ENCODE results near the gene STOM.

STOM gene

DNA sequence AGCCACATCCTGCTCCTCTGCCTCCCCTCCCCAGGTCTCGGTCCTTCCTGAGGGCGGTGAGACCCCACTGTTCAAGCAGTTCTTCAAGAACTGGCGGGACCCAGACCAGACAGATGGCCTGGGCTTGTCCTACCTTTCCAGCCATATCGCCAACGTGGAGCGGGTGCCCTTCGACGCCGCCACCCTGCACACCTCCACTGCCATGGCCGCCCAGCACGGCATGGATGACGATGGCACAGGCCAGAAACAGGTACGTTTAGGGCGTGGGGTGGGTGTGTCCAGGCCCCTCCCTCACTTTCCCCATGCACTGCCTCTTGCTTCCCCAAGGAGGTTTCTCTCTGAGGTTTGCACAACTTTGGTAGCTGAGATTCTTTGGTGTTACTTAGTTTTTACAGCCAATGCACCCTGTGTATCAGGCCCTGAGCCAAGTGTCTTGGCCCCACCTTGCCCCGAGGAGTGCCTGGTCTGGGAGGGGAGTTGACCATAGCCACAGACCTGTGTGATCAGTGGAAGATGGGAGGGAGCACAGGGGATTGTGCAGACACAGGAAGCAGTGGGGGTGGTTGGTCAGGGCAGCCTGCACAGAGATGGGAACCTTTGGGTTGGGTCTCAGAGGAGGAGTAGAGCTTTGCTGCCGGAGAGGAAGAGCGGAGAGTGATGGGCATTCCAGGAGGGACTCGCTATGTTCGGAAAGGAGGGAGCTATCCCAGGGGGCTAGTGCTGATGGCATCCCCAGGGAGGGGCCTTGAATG, 51.2 kb downstream of the STOM start:
- DNase-seq: no peak

DNA sequence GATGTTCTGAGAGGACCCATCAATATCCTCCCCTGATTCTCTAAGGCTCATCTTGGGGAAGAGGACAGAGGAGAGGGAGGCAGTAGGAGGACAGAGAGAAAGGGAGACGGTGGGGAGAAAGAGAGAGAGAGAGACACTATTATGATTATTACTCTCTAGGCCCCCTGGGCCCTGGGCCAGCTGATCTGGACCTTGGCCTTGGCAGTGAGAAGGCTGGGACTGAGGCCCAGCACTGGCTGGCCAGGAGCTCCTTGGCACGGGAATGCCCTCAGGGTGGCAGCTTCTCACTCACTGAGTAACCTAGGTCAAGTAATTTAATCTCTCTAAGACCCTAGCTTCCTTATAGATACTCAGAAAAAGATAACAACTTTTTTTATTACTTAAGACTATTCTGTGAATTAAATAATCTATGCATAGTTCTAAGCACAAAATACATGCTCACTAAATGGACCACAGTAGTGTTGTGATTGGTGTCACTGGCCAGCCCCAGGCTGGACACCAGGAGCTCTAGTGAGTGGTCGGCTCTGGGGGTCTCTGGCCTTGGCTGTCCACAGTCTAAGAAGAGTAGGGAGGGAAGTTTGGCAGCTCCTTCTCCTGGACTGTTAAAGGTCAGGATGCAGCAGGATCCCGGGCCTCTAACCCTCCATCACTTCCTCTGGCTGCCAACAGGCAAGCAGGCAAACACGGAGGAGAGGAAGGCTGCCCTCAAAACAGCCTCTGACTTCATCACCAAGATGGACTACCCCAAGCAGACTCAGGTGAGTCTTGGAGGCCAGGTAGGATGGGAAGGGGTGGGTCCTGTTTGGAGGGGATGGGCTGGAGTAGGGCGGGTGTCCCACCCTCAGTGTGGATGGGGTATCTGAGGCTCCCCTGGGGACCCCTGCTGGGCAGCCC, 52.1 kb downstream of the STOM start:
- DNase-seq: no peak

DNA sequence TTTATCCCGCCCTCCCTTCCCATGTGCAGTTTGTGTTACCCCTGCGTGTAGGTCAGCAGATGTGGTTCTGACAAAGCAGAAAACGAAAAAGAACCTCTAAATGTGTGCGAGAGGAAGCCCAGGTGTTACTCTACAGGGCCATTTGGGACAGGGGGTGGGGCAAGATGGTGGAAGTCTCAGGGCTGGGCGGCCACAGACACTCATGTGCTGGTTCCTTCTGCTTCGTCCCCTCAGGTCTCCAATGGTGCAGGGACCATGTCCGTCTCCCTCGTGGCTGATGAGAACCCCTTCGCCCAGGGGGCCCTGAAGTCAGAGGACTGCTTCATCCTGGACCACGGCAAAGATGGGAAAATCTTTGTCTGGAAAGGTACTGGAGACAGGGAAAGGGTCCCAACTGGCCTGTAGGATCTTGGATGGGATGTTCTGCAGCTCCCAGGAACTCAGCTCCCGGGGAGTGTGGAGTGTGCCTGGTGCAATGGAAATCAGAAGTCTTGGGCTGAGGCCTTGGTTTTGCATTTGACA, 53.1 kb downstream of the STOM start:
- DNase-seq: no peak

DNA sequence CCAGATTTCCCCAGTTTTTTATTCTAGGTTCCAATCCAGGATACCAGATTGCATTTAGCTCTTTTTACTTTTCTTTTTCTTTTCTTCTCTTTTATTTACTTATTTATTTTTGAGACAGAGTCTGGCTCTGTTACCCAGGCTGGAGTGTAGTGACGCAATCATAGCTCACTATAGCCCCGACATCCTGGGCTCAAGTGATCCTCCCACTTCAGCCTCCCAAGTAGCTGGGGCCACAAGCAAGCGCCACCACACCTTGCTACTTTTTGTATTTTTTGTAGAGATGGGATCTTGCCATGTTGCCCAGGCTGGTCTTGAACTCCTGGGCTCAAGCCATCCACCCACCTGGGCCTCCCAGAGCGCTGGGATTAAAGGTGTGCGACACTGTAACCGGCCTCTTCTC, 53.7 kb downstream of the STOM start:
- DNase-seq: no peak

DNA sequence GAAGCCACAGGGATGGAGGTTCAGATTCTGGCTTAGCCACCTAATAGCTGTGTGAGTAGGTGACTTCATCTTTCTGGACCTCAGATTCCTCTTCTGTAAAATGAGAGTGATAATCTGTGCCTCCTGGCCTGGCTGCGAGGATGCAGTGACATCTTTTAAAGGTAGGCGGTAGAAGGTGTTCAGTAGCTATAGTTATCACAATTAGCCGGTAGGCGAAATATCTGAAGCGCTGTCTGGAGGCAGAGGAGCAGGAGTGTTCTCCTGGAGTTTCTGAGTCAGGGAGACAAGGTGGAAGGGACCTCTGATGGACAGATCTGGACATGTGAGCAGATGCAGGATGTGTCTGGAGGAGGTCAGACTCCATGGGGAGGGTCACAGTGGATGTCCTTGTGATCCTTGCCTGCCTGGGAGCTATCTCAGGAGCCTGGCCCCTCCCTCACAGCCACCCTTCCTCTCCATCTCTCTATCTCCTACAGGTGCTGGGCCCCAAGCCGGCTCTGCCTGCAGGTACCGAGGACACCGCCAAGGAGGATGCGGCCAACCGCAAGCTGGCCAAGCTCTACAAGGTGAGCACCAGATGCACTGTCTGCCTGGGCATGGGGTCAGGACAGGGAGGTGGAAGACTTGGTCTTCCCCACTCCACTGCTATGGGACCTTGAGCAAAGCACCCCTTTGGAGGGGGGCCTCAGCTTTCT, 56.4 kb downstream of the STOM start:
- DNase-seq: no peak

DNA sequence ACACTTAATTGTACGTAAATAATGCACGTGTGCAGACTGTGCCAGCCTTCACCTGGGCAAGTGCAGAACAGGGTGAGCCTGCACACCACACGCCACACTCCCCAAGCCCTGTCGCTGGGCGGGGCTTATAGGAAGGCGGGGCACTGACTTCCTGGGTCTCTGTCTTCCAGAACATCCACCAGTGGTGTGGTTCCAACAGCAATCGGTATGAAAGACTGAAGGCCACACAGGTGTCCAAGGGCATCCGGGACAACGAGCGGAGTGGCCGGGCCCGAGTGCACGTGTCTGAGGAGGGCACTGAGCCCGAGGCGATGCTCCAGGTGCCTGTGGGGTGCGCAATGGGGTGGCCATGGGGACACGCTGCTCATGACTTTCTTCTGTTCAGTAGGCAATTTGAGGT, 57.9 kb downstream of the STOM start:
- DNase-seq: no peak

DNA sequence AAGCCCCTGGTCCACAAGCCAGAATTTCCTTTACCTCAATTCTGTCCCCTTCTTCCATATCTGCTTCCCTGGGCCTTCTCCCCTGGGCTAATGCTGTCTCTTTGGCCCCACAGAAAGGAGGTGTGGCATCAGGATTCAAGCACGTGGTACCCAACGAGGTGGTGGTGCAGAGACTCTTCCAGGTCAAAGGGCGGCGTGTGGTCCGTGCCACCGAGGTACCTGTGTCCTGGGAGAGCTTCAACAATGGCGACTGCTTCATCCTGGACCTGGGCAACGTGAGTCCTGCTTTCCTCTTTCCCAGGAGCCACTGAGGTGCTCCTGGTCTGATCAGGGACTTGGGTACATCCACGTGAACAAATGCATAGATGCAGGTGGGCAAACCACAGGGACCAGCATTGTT, 59.5 kb downstream of the STOM start:
- DNase-seq: no peak

DNA sequence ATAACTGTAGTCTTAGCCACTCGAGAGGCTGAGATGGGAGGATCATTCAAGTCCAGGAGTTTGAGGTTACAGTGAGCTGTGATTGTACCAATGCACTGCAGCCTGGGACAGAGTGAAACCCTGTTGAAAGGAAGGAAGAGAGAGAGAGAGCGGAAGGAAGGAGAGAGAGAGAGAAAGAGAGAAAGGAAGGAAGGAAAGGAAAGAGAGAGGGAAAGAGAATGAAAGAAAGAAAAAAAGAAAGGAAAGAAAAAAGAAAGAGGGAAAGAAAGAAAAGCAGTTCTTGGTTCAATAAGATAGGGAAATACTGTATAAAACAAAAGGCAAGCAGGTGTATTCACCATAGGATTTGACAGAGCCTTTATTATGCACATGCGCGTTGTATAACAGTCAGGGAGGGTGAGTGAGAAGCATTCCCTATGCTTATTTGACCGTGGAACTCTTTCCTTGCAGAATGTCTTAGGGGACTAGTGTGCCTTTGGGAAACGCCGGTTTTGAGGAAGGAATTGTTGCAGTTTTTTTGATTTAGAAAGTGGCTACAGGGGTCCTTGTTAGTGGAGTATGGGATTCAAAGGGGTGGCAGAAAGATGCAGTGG, 60.1 kb downstream of the STOM start:
- DNase-seq: no peak

DNA sequence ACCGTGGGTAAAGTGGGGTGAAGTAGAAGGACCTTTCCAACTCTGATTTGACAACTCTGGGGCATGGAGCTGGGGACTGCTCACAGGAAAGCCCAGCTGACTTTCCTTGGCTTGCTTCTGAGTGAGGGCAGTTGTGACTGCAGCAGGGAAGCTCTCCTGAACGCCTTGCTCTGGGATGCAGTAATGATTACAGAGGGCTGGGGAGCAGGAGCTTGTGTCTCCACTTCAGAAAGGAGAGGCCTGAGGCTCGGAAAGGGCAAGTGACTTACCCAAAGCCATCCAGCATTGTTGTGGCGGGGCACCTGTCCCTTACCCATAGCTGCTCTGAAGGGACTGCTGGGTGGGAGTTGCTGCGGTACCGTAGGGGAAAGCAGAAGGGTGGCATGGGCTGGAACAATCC, 60.9 kb downstream of the STOM start:
- no peak for DNase-seq

DNA sequence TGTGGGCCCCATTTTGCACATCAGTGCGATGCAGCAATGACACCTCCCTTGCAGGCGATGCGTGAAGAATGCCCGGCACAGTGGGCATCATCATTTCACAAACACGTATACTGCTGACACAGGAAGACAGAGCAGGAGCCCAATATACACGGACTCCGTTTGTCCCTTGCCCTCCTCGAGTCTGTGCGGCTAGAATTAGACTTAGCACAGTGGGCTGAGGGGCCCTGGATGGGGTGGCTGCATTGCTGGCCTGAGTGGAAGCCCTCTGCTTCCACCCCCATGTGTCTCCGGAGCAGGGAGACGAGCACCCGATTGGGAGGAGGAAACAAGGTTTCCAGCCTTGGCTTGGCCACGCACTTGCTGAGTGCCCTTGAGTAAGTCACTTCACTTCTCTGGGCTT, 61.3 kb downstream of the STOM start:
- DNase-seq: no peak

DNA sequence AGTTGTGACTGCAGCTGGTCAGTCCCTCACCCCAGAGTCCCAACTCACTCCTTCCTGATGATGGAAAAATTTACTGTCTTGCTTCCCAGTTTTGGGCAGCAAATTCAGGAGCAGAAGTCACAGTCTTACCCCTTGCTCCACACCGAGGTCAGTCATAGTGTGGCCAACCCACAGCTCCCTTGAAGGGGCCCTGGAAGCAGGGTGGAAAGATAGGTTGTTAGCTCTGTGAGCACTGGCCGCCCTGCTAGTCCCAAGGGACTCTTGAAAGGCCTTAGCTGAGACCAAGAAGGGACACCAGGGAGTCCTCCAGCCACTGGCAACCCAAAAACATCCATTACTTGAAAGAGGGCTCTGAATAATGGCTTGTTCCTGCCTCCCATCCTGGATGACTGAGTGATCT, 62.1 kb downstream of the STOM start:
- DNase-seq: no peak

DNA sequence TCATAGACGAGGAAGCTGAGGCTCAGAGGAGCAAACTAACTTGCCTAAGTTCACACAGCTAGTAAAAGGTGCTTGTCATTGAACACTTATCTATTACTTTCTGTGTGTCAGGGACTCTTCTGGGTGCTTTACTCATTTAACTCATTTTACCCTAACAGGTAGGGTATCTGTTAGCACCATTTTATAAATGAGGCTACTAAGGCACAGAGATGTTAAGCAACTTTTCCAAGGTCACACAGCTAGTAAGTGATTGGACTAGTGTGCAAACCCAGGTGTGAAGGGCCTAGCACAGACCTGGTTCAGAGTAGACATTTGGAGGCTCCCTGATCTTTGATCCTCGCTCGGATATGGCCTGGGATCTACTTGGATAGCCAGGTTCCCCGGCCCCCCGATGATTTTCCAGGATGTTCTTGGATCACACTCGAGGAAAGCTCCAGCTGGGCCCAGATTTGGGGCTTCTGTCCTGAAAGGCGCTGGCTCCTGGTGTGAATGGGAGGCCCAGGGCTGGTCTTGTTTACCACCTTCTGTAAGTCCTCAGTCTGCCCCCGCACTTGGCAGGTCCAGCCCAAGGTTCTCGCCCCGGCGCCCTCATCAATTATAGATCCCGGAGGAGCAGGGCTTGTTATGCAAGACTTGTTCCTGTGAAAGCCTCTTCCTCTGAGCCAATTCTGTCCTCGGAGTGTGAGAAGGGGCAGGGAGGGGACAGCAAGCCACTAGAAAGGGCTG, 64.6 kb downstream of the STOM start:
- DNase-seq: no peak

DNA sequence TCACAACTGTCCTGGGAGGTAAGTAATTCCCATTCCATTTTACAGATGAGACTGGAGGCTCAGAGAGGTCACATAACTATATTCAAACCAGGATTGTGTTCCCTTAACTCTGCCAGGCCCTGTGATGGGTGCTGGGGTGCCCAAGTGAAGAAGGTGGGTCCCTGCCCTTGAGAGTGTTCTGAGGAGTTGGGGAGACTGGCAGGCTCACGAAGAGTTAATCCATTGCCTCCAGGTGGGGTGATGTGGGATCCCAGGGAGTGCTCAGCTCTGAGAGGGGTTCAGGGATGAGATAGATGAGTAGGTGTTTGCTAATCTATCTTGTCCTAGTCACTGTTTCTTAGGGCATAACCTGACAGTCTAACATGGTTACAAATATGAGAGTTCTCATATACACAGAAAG, 65.3 kb downstream of the STOM start:
- no peak for DNase-seq

DNA sequence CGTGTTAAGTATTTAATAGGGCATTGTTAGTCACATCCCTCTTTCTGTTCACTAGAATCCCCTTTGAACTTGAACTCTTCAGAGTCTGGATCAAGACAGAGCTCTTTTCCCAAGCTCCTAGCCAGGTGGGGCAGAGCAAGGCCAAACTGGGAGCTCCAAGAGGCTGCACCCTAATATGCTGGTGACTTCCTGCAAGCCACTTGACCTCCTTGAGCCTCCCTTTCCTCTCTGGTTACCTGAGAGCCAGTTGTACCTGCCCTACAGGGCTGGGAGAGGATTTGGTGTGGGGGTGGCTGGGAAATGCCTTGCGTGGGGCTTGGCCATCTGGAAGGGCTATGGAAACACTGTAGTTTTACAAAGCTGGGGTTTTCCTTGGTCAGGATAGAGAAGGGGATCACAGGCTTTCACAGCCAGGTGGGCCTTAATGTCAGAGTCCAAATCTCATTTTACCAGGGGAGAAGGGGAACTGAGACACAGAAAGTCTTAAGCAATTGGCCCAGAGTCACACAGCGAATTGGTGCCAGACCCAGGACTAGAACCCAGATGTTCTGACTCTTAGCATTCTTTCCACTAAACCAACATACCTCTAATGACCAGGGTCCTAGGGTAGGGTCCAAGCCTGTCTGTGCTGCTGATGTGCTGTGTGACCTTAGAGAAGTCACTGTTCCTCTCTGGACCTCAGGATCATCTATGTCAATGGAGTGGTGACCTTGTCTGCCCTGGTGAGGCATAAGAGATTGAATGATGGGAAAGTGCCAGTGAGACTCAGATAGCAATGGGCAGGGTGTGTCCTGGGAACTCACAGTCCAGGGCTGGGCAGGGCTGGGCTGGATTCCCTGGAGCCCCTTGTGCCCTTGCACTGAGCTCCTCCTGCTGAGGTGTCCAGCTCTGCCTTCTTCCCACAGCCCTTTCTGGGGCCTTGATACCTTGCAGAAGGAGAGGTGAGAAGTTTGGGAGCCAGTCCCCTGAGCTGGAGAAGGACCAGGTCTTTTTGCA, 66.3 kb downstream of the STOM start:
- no peak for DNase-seq

DNA sequence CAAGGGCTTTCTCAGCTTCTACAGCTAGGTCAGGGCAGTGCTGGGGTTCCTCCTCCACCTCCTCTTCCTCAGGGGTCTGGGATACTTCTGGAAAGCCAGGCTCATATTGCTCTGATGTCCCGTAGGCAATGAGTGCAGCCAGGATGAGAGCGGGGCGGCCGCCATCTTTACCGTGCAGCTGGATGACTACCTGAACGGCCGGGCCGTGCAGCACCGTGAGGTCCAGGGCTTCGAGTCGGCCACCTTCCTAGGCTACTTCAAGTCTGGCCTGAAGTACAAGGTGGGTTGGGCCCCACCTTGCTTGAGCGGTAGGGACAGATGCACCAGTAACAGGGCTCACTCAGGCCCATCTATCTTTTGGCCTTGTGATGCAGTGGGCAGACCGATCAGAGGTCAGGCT, 67.3 kb downstream of the STOM start:
- DNase-seq: no peak

DNA sequence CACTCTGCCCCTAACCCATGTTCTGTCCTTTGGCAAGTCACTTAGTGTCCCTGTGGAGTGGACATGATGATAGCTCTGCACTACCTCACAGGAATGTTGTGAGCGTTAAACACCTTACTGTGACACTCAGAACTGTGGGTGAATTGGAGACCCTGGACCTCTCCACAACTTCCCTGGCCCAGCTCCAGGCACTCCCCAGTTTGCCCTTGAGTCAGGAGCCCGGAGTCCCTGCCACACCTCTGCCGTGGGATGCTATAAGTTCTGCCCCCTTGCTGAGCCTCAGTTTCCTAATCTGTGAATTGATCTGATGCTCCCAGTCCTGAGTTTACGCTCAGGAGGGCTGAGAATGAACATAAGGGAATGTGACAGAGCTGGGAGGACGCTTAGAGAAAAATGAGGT, 67.7 kb downstream of the STOM start:
- DNase-seq: no peak

DNA sequence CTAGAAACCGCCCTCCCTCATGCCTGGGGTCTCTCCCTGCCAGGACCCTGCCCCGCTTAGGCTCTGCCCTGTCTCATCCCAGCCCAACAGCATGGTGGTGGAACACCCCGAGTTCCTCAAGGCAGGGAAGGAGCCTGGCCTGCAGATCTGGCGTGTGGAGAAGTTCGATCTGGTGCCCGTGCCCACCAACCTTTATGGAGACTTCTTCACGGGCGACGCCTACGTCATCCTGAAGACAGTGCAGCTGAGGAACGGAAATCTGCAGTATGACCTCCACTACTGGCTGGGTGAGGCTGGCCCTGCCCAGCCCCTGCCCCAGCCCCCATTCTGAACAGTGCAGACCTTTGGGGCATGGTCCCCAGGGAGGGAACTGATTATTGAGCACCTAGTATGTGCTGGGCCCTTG, 68.2 kb downstream of the STOM start:
- no peak for DNase-seq

DNA sequence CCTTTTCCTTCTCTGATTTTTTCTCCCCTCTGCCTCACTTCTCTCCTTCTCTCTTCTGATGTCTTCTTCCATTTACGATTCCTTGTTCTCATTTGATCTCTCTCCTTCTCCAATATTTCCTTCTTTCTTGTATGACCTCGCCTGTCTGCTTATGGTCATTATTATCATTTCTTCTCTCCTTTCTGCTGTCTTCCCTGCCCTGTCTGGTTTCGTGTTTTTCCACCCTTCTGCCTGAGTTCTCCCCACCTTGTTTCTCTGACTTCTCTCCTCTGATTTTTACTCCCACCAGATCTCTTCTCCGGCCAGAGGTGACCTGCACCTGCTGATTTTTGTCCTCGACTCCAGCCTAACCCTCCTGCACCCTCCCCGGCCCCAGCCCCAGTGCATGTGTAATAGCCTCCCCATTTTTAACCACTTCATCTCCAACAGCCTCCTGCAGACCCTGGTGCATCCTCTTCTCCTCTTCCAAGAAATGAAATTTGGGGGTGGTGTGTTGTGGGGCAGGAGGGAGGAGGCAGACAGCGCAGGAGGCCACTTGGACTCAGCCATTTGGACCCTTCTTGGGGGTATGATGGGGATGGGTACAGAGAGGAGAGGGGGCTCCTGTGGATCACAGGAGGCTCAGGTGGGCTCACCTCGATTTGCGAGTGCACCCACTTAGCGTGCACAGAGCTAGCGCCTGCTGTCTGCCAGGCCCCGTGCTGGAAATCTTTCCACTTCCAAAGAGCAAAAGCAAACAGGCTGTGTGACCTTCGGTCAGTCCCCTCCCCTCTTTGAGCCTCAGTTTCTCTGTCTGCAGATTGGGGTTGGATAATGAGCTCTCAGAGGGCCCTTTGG, 69.5 kb downstream of the STOM start:
- DNase-seq: no peak

DNA sequence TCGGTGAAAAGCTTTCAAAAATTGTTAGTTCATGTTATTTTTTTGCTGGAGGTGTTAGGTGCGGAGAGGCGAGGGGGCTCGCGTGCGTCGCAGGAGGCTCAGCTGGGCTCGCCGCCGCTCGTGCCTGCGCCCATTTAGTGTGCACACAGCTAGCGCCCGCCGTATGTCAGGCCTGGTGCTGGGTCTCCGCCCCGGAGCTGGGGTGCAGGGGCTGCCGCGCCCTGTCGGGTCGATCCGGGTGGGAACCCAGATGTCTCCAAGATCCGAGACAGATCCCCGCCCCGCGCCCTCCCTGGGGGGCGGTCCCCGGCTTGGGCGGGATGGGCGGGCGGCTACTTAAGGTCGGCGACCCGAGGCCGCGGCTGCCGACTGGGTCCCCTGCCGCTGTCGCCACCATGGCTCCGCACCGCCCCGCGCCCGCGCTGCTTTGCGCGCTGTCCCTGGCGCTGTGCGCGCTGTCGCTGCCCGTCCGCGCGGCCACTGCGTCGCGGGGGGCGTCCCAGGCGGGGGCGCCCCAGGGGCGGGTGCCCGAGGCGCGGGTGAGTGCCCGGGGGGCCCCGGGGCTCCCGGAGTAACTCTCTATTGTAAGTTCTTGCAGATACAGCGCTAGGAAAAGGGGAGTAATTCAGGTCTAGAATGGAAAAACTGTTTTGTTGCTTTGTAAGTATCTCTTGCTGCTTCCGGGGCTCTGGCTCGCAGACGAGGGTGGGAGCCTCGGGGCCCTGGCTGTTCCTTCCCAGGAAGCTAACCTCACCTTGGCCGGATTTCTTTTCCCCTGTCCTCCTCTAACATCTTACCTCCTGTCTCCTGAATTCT, 70.4 kb downstream of the STOM start:
- no peak for DNase-seq
